Measurements from ENCODE around the gene NTRK2.

Gene NTRK2

GRCh38 chr9:84785792-84786547 is 116.4 kb downstream of the NTRK2 start:
- DNase-seq, result no peak

GRCh38 chr9:84788803-84789462 is 119.4 kb downstream of the NTRK2 start:
- DNase-seq, result no peak

- no peak for DNase-seq
These were observed 119.9 kb downstream of the NTRK2 start for GRCh38 chr9:84789463-84789830.

- no peak for DNase-seq
These were observed 122.1 kb downstream of the NTRK2 start for GRCh38 chr9:84791643-84792042.

GRCh38 chr9:84793251-84793650 is 123.7 kb downstream of the NTRK2 start:
- DNase-seq, result no peak

- no peak for DNase-seq
These were observed 125.6 kb downstream of the NTRK2 start for GRCh38 chr9:84794981-84795637.

GRCh38 chr9:84796404-84796803 is 126.9 kb downstream of the NTRK2 start:
- no peak for DNase-seq

- no peak for DNase-seq
These were observed 129.7 kb downstream of the NTRK2 start for GRCh38 chr9:84799251-84799650.

GRCh38 chr9:84804951-84805694 is 135.6 kb downstream of the NTRK2 start:
- no peak for DNase-seq

GRCh38 chr9:84807431-84807830 is 137.9 kb downstream of the NTRK2 start:
- DNase-seq, result no peak

GRCh38 chr9:84807870-84808390 is 138.4 kb downstream of the NTRK2 start:
- no peak for DNase-seq

- DNase-seq, result no peak
These were observed 138.9 kb downstream of the NTRK2 start for GRCh38 chr9:84808416-84808815.

- DNase-seq, result no peak
These were observed 141.7 kb downstream of the NTRK2 start for GRCh38 chr9:84811072-84811750.

- DNase-seq, result no peak
These were observed 142.2 kb downstream of the NTRK2 start for GRCh38 chr9:84811751-84812074.

GRCh38 chr9:84812355-84812754 is 142.8 kb downstream of the NTRK2 start:
- no peak for DNase-seq

- no peak for DNase-seq
These were observed 143.3 kb downstream of the NTRK2 start for GRCh38 chr9:84812847-84813246.

- no peak for DNase-seq
These were observed 146.0 kb downstream of the NTRK2 start for GRCh38 chr9:84815554-84815953.

GRCh38 chr9:84817038-84817437 is 147.5 kb downstream of the NTRK2 start:
- no peak for DNase-seq

GRCh38 chr9:84818791-84819190 is 149.3 kb downstream of the NTRK2 start:
- no peak for DNase-seq

- DNase-seq, result no peak
These were observed 150.0 kb downstream of the NTRK2 start for GRCh38 chr9:84819491-84819991.

GRCh38 chr9:84821431-84821830 is 151.9 kb downstream of the NTRK2 start:
- no peak for DNase-seq

GRCh38 chr9:84822589-84823233 is 153.2 kb downstream of the NTRK2 start:
- no peak for DNase-seq
